Thyroid gland (tissue), 4 donors: ENCODE data around the gene ALOX5. TPM values are rescaled to one million over a fixed set of nuclear protein-coding genes. Genes with fewer than 3 reads are reported as not detected.
"Not testable (repeated sequence)": the region's sequence is repeated elsewhere in the genome, so short reads cannot be mapped to it uniquely, and the experiment has no call there.

Experiments
- DNase-seq, 2 donors: peaks; one replicate each; pipeline ENCODE4 v3.0.0-alpha.2; 2019
- H3K27ac ChIP-seq, 3 donors: fragments of 200-600 bp; sonication (generic); 1 replicate in 2 of 3; 2 replicates in 1 of 3; pipeline ENCODE4 v1.5.1; 2016 to 2019; ENCODE audit warnings: mild to moderate bottlenecking in 1 of 3, moderate library complexity in 1 of 3
- H3K27me3 ChIP-seq: fragments of 200-600 bp; sonication (generic); one replicate; pipeline ENCODE4 v1.5.1; 2019
- H3K36me3 ChIP-seq, 2 donors: fragments of 200-600 bp; sonication (generic); one replicate each; pipeline ENCODE4 v1.5.1; 2016 to 2019
- H3K4me1 ChIP-seq, 2 donors: fragments of 200-600 bp; sonication (generic); one replicate each; pipeline ENCODE4 v1.5.1; 2017 to 2019
- H3K4me3 ChIP-seq, 3 donors: fragments of 200-600 bp; sonication (generic); replicated peaks in 1 of 3; 1 replicate in 2 of 3; 2 replicates in 1 of 3; pipeline ENCODE4 v1.5.1; 2016; ENCODE audit warnings: mild to moderate bottlenecking in 1 of 3
- H3K9me3 ChIP-seq: fragments of 200-600 bp; sonication (generic); one replicate; pipeline ENCODE4 v1.5.1; 2017
- POLR2A ChIP-seq, 2 donors: fragments of 450-650 bp; IDR thresholded peaks; one replicate each; pipeline ENCODE4 v1.6.1; 2017; ENCODE audit warnings: antibody characterized with exemption in 2 of 2, mild to moderate bottlenecking in 2 of 2, moderate library complexity in 1 of 2
- WGBS, 2 donors: methylation state at CpG; one replicate each; pipeline ENCODE4 v1.1.5; 2017; 5-methylcytosine and 5-hydroxymethylcytosine counted together
- intact Hi-C: fragments of 100-400 bp; cut with DNase I; formaldehyde crosslinking; loops from one replicate; pipeline ENCODE4 v1.15.1; 2023
- total RNA-seq, 4 donors: library from RNA; depleted of rRNA; stranded (reverse); fragments of >200 nt; gene quantifications; one replicate each; pipeline ENCODE4 v1.2.3, GENCODE V29; 2016
- TF ChIP-seq, protein P1 (sequence below), 6 experiments: fragments of 200-600 bp in 3 of 6; fragments of 450-650 bp in 3 of 6; sonication (generic) in 3 of 6; IDR thresholded peaks; one replicate each; pipeline ENCODE4 v1.5.1; 2016 to 2019; ENCODE audit warnings: antibody characterized with exemption in 6 of 6, mild to moderate bottlenecking in 2 of 6, inconsistent platforms in 1 of 6, moderate library complexity in 1 of 6

ALOX5 gene
- total RNA-seq, 4 donors from 2014 or later, result 4.1 to 28.2 (median 10.3) TPM

DNA sequence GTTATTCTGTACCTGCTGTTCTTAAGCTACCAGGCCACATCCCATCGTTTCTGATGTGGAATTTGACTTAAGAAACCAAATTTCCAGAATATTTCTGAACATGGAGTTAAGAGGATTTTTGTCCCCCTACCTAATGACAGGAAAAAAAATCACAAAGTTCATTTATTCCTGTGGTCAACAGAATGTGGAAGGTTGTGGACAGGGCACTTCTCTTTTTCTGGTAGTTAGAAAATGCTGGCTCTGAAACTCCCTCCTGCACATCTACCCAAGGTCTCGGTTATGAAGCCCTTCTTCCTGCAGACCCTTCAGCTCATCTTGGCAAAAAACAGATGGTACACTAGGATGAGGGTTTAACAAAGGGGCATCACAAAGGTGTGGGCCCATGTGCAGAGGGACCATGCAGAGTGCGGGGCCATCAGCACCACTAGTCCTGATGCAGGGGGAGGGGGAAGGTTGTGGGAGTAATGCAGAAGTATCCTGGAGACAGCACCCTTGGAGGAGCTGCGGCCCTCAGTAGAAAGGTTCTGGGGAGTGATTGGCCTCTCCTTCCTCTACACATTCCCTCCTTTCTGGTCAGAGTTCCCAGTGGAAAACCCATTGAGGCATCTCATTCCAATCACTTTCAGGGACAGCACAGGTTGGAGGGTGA is 9.8 kb downstream of the ALOX5 start:
- no peak overlapping the region for H3K27ac ChIP-seq
- H3K4me1 ChIP-seq, result no peaks in the 10 kb centered on the region
- H3K4me3 ChIP-seq, result no peak overlapping the region
- 88 to 90% methylated on average over 4 of the region's 4 CpGs for WGBS, 2 donors
- H3K36me3 ChIP-seq, result no peaks in the 10 kb centered on the region
- intact Hi-C loops, result no loop called here
- no peaks in the 10 kb centered on the region for H3K9me3 ChIP-seq
- TF ChIP-seq, protein P1, sequence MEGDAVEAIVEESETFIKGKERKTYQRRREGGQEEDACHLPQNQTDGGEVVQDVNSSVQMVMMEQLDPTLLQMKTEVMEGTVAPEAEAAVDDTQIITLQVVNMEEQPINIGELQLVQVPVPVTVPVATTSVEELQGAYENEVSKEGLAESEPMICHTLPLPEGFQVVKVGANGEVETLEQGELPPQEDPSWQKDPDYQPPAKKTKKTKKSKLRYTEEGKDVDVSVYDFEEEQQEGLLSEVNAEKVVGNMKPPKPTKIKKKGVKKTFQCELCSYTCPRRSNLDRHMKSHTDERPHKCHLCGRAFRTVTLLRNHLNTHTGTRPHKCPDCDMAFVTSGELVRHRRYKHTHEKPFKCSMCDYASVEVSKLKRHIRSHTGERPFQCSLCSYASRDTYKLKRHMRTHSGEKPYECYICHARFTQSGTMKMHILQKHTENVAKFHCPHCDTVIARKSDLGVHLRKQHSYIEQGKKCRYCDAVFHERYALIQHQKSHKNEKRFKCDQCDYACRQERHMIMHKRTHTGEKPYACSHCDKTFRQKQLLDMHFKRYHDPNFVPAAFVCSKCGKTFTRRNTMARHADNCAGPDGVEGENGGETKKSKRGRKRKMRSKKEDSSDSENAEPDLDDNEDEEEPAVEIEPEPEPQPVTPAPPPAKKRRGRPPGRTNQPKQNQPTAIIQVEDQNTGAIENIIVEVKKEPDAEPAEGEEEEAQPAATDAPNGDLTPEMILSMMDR (IDR thresholded peaks at IDR 0.05), result no peak
- TF ChIP-seq POLR2A (IDR thresholded peaks at IDR 0.05), result no peak
- H3K27me3 ChIP-seq, result no peaks in the 10 kb centered on the region
- DNase-seq, result no peak

DNA sequence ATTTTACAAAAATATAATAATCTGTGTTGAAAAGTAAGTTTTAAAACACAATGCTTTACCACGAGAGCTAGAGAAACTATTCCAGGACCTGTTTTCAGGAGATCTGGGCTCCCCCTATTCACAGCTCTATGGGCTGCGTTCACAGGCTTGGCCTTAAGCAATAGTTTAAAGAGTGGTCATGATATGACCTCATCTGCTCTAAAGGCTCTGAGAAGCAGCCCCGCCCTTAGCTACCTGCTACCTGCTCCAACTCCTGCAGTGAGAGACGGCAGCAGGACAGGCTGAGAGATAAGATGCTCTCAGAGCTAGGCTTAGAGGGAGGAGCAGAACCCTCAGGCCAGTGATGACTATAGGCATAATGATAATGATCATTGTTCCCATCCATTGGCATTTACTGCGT is 12.6 kb downstream of the ALOX5 start:
- Histone ChIP-seq H3K27ac (no peak overlapping the region), H3K4me3 (no peak overlapping the region), H3K36me3 (no peaks in the 10 kb centered on the region), H3K4me1 (no peaks in the 10 kb centered on the region), H3K9me3 (no peaks in the 10 kb centered on the region), H3K27me3 (no peaks in the 10 kb centered on the region)
- DNase-seq, result no peak
- intact Hi-C loops, result no loop called here
- TF ChIP-seq, protein P1 (IDR thresholded peaks at IDR 0.05), result no peak
- no peak for TF ChIP-seq POLR2A (IDR thresholded peaks at IDR 0.05)
- whole genome bisulfite sequencing, 2 donors, result 85 to 87% methylated on average over 5 of the region's 5 CpGs

DNA sequence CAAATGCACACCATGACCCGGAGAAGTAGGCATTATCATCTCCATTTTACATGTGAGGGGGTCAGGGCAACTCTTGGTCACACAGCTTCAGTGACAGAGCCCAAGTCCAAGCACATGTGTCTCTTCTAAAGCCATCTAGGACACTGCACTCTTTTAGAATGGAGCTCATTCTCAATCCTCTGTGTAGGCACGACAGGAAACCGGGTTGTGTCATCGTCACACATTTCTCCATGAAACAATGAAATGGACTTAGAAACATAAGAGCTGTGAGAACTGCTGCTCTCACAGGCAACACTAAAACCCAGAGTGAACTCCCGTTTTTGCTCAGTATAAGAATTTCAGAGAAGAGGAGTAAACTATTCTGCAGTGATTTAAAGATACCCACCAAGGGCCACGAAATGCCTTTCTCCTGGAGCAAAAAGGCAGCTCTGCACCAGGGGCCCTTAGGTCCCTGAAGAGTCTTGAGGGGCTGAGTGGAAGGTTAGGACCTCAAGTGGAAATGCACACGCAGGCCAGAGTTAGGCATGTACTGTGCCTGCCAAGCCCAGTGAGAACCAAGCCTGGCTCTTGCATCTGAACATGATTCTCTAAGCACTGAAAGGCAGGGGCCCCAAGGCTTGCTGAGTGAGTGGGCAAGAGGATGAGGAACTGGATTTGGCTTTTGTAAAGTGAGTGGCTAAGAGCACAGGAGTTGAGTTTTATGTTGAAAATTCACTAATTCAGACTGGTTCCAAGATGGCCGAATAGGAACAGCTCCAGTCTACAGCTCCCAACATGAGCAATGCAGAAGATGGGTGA is 13.3 kb downstream of the ALOX5 start:
- WGBS, 2 donors, result 69 to 77% methylated on average over 8 of the region's 8 CpGs
- Histone ChIP-seq H3K9me3 (no peaks in the 10 kb centered on the region), H3K4me1 (no peaks in the 10 kb centered on the region), H3K27ac (no peak overlapping the region), H3K4me3 (no peak overlapping the region), H3K27me3 (no peaks in the 10 kb centered on the region), H3K36me3 (no peaks in the 10 kb centered on the region)
- intact Hi-C loops, result no loop called here
- TF ChIP-seq, protein P1 (IDR thresholded peaks at IDR 0.05), result no peak
- TF ChIP-seq POLR2A (IDR thresholded peaks at IDR 0.05), result no peak
- DNase-seq, result no peak

DNA sequence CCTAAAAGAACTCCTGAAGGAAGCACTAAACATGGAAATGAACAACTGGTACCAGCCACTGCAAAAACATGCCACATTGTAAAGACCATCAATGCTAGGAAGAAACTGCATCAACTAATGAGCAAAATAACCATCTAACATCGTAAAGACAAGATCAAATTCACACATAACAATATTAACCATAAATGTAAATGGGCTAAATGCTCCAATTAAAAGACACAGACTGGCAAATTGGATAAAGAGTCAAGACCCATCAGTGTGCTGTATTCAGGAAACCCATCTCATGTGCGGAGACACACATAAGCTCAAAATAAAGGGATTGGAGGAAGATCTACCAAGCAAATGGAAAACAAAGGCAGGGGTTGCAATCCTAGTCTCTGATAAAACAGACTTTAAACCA is 15.7 kb downstream of the ALOX5 start:
- H3K27ac ChIP-seq, H3K4me1 ChIP-seq, H3K9me3 ChIP-seq, H3K27me3 ChIP-seq, H3K36me3 ChIP-seq, H3K4me3 ChIP-seq, DNase-seq, intact Hi-C loops: not testable (repeated sequence)
- 87 to 95% methylated on average over 2 of the region's 2 CpGs for WGBS, 2 donors

DNA sequence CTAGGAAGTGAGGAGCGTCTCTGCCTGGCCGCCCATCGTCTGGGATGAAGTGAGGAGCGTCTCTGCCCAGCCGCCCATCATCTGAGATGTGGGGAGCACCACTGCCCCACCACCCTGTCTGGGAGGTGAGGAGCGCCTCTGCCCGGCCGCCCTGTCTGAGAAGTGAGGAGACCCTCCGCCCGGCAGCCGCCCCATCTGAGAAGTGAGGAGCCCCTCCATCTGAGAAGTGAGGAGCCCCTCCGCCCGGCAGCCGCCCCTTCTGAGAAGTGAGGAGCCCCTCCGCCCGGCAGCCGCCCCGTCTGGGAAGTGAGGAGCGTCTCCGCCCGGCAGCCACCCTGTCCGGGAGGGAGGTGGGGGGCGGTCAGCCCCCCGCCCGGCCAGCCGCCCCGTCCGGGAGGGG is 17.6 kb downstream of the ALOX5 start:
- H3K27me3 ChIP-seq, H3K27ac ChIP-seq, DNase-seq, H3K4me1 ChIP-seq, H3K36me3 ChIP-seq, H3K4me3 ChIP-seq, H3K9me3 ChIP-seq, intact Hi-C loops: not testable (repeated sequence)
- WGBS, 2 donors, result 93% methylated on average over 5 of the region's 28 CpGs; no CpG with 5 or more reads in 1 of the 2 donors

DNA sequence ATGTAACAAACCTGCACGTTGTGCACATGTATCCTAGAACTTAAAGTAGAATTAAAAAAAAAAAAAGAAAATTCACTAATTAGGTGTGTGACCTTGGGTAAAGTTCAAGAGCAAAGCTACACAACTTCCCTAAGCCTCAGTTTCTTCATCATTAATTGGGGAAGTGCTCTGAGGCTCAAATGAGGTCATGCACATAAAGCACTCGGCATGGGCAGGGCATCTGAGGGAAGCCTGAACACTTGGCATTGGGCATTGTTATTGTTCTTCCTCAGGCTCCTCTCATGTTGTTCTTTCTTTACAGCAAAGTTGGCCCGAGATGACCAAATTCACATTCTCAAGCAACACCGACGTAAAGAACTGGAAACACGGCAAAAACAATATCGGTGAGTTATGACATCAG is 21.5 kb downstream of the ALOX5 start:
- DNase-seq, result no peak
- Histone ChIP-seq H3K9me3 (no peaks in the 10 kb centered on the region), H3K4me3 (no peak overlapping the region), H3K4me1 (no peaks in the 10 kb centered on the region), H3K36me3 (no peaks in the 10 kb centered on the region), H3K27ac (no peak overlapping the region), H3K27me3 (no peaks in the 10 kb centered on the region)
- TF ChIP-seq, protein P1 (IDR thresholded peaks at IDR 0.05), result no peak
- TF ChIP-seq POLR2A (IDR thresholded peaks at IDR 0.05), result no peak
- intact Hi-C loops, result no loop called here
- WGBS, 2 donors, result 93 to 95% methylated on average over 7 of the region's 7 CpGs
